ENCODE data around the gene TNS4.

Gene TNS4

DNA sequence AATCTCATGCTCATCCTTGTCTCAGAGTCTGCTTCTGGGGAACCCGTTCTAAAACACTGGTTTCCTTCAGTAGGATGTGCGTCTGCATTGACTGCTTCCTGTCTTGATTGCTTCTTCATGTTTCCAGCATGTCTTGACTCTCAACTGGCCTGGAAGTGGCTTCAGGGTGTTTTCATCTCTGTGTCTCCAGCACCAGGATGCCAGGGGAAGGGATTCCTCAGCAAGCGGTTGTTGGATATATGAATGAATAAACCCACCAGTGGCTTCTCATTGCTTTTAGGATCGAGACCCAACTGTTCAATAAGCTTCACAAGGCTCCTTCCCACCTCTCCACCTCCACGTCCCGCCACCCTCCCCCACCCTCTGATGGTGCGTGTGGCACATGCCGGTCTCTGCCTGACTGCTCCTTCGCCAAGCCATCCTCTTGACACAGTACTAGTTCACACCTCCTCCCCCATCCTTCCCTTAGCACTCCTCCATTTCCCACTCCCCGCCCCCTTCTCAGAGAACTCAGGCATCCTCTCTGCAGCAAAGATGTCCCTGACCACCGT is 14.1 kb upstream of the TNS4 start:
- DNase-seq = peak; percentile 4

GRCh38 chr17:40515011-40515410 is 13.6 kb upstream of the TNS4 start:
- DNase-seq = no peak

DNA sequence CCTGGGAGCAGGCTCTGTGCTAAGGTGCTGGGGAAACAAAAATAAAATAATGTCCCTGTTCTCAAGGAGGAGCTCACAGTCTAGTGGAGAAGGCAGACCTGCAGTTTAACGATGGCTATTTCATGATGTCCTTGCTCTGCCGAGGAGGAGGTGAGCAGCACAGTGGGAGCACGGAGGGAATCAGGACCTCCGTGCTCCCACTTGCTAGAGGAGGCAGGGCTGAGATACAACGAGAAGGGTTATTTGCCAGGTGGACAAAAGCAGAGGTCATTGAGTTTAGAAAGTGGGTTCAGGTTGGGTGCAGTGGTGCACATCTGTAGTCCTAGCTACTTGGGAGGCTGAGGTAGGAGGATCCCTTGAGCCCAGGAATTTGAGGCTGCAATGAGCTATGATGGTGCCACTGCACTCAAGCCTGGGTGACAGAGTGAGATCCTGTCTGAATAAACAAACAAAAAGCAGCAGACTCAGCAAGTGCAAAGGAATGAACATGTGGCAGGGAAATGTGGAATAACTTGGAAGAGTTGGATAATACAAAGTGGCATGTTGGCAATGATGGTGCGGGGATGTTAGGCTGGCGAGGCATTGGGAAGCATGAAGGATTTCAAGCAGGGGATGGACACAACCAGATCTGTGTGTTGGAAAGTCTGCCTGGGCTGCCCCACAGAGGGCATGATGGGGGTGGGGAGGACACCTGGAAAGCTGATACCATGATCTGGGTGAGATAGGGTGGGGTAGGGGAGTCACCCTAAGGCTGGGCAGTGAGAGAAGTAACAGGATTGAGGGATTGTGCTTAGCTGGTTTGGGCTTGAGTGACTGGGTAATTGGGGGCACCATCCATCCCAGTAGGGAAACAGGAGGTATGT is 12.8 kb upstream of the TNS4 start:
- DNase-seq = no peak

GRCh38 chr17:40511667-40512220 is 10.3 kb upstream of the TNS4 start:
- peak; percentile 45 for DNase-seq

DNA sequence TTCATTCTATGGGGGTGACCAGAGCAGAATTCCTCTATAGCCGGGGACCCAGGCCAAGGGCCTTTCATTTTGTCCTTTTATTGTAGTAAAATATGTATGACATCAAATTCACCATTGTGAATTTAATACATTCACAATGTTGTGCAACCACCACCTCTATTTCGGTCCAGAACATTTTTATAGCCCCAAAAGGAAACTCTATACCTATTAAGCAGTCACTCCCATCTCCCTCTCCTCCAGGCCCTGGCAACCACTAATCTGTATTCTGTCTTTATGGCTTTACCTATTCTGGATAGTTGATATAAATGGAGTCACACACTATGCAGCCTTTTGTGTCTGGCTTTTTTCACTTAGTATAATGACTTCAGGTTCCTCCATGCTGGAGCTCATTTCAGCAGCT is 9.7 kb upstream of the TNS4 start:
- DNase-seq = no peak

- peak; percentile 14 for DNase-seq
These were observed 8.9 kb upstream of the TNS4 start for GRCh38 chr17:40510328-40510648.

DNA sequence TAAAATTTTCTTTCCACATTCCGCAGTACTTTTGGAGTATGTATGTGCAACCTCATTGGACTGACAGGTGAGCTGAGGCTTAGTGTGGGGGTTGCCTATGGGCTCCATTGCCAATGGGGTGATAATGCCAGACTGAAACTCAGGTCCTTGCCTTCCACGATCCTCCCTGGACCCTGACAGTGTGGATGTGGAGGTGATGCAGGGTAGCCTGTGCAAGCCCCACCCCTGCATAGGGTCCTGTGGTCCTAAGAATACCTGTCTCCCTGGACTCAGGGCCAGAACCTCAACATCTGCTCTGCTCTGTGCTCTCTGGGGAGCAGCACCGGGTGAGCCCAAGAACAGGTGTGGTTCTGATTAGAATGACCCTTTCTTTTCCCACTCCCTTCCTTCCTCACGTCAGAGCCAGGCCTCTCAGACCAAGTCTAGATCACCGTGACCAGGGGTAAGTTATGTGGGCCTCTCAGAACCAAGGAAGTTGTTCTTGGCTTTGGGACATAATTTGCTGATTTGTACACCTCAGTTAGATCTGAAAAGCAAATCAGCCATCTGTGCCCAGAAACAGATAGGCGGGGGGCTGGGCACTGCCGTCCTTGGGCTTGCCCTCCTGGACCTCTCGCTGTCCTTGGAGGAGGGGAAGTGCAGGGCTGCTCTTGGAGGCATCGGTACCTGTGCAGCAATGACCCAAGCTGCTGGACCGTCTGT is 8.4 kb upstream of the TNS4 start:
- peak; percentile 6 for DNase-seq

DNA sequence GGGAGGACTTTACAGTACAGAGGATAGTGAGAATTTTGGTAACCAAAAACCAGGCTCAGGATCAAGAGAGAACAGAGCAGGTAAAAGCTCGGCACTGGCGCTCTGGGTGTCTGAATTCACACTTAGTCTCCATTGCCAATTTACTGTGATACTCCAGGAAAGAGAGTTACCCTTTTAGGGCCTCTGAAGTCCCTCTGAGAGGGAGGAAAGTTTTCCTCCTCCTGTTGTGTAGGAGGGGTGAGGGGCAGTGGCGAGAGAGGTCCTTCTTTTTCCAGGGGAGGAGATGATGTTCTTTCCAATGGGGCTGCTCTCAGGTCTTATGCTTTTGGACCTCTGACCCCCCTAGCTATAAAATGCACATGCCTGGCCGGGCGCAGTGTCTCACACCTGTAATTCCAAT is 5.4 kb upstream of the TNS4 start:
- DNase-seq = peak; percentile 8

GRCh38 chr17:40503154-40503553 is 1.7 kb upstream of the TNS4 start:
- DNase-seq = no peak

DNA sequence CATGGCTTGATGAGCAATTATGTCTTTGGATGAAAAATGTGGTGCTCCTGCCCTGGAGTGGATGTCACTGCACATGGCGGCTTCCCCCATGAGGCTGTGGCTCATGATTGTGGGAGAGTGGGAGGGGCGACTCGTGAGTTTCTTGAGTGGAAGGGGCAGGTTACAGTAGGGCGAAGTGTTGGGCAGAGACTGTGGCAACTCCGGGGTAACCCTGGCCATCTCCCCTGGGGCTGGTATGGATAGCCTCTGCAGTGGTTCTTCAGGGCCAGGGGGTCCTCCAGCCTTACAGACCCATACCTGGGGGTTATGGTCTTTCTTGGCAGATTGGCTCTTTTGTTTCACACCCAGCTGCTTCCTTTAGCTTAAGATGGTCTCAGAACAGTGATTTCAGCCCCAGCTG is 1.3 kb upstream of the TNS4 start:
- DNase-seq = no peak

DNA sequence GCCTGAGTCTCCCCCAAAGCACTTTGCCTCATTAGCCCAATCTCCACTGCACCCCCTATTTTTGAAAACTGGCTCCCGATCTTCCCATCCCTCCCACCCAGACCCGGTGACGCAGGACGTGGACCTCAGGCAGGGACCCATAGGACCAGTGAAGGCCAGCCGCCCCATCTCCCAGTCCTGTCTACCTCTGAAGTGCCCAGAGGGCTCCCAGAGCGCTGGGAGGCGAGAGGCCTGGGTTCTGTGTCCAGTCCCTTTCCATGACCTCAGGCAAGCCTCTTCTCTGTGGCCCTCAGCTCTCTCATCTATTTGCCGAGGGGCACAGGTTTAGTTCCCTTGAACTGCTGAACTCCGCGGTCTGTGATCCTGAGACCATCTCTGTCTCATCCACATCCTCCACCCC is 714 bp downstream of the TNS4 start:
- peak; percentile 2 for DNase-seq

DNA sequence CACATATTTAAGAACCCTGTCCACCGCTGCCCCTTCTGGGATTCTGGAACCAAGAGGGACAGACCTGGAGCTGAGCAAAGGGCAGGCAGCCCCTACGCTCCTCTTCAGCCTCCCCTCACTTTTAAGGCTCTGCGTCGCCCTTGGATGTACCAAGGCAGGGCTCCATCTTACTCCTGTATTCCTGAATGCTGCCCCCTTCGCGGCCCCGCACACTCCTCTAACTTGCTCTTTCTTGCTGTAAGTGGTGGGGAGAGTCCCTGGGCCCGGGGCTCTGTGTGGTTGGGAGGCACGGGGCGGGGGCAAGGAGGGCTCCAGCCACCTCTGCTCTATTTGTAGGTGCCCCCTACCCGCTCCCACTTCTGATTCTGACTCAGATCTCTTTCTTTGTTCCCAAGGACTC is 1.2 kb downstream of the TNS4 start:
- DNase-seq = no peak

- peak; percentile 77 for DNase-seq
These were observed 1.8 kb downstream of the TNS4 start for GRCh38 chr17:40499551-40500189.

- DNase-seq = no peak
These were observed 2.9 kb downstream of the TNS4 start for GRCh38 chr17:40498281-40499084.

GRCh38 chr17:40497695-40498094 is 3.7 kb downstream of the TNS4 start:
- no peak for DNase-seq

DNA sequence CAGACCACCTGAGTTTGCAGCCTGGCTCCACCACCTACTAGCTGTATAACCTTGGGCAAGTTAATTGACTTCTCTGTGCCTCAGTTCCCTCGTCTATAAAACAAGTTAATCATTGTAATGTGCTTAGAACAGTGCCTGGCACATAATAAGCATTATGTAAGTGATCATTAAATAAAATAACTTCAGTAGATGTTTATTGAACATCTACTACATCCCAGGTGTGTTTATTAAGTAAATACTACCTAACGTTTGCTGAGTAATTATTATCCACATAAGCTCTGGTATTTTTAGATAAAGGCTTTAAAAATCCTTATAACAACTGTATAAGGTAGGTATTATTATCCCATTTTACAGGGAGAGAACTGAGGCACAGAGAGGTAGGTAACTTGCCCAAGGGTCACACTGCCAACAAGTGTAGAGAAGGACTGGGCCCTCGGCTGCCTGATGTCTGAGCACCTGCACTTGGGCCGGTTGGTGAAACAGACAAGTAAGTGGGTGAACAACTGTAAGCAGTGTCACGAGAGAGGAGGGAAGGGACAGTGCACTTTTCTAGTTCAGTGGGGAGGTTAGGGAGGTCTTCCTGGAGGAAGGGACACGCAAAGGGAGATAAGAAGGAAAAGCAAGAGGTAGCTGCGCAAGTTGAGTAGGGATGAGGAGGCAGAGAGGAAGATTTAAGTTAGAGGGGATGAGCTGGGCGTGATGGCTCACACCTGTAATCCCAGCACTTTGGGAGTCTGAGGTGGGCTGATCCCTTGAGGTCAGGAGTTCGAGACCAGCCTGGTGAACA is 4.6 kb downstream of the TNS4 start:
- DNase-seq = no peak

- DNase-seq = no peak
These were observed 5.3 kb downstream of the TNS4 start for GRCh38 chr17:40496170-40496569.

GRCh38 chr17:40495140-40495539 is 6.3 kb downstream of the TNS4 start:
- DNase-seq = no peak

DNA sequence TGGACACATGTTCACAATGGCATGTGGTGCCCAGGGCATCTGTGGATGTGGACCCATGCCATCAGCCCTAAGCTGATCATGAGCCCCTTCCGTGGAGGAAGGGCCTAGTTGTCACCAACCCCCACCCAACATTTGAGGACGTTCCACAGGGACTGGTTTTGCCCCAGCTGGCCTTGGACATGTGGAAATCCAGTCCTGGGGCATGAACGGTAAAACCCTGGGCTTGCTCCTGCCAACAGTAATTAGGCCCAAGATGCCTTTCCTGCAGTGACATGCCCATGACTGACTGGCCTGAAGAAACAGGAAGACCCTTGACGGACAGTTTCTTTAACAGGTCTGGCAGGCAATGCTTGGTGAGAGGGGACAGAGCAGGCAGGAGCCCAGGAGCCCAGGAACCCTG is 7.7 kb downstream of the TNS4 start:
- DNase-seq = no peak

DNA sequence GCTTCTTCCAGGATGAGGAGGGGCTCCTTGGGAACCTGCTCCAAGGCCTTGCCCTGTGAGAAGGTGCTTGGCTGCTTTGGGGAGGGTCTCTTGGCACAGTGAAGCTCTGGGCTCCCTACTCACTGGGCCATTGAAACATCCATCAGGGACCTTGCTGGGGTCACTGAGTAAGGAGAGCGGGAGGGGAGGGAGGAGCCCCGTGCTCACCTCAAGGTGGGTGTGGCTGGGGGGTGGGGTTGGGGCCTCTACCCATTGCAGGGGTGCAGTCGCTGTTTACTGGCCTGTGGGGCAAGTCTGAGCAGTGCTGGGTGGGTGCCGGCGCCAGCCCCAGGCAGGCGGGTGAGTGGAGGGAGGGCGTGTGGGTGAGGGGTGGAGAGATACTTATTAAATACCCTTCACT is 9.9 kb downstream of the TNS4 start:
- DNase-seq = no peak

GRCh38 chr17:40490982-40491381 is 10.4 kb downstream of the TNS4 start:
- no peak for DNase-seq
